ENCODE data around the gene ENPP3. TPM values are rescaled to one million over a fixed set of nuclear protein-coding genes. Genes with fewer than 3 reads are reported as not detected.

Gene ENPP3
- total and polyA plus RNA-seq, 2 experiments from 2014 or later, result 0.98 to 2.7 TPM

- Histone ChIP-seq H3K9me3 (ENCODE audit: low read depth) (no peaks in the 10 kb centered on the region), H3K27ac (peak overlapping the region; percentile 82), H3K36me3 (replicated peaks; ENCODE audit: insufficient read depth, low read depth) (no peaks in the 10 kb centered on the region), H2AFZ (no peak overlapping the region), H3K79me2 (no peaks in the 10 kb centered on the region), H3K4me1 (ENCODE audit: insufficient read depth) (peaks cover 13% of the 10 kb centered on the region), H3K9me2 (replicated peaks; ENCODE audit: insufficient read depth) (no peaks in the 10 kb centered on the region), H4K20me1 (ENCODE audit: insufficient read depth, poor library complexity, severe bottlenecking) (no peaks in the 10 kb centered on the region), H3K4me2 (no peak overlapping the region), H3K4me3 (no peak overlapping the region), H3K27me3 (no peaks in the 10 kb centered on the region)
- DNase-seq (ENCODE audit: low spot score), result no peak
- WGBS (ENCODE audit: low lambda C conversion rate, missing lambda C conversion rate), result 94% methylated on average over 1 of the region's 1 CpG
- TF ChIP-seq EZH2 (IDR thresholded peaks at IDR 0.05; ENCODE audit: borderline replicate concordance), result no peak
- TF ChIP-seq CTCF (IDR thresholded peaks at IDR 0.05; ENCODE audit: poor library complexity), result no peak
- TF ChIP-seq EZH2phosphoT487 (IDR thresholded peaks at IDR 0.05; ENCODE audit: low read depth, severe bottlenecking, unreplicated experiment), result no peak
Measured at GRCh38 chr6:131778169-131778568, 141.1 kb downstream of the ENPP3 start.

GRCh38 chr6:131779304-131779703, 142.2 kb downstream of the ENPP3 start:
- no peak overlapping the region for H3K27ac ChIP-seq
- H3K4me2 ChIP-seq, result no peak overlapping the region
- H3K4me3 ChIP-seq, result no peak overlapping the region
- no peaks in the 10 kb centered on the region for H3K9me2 ChIP-seq (replicated peaks; ENCODE audit: insufficient read depth)
- H3K36me3 ChIP-seq (replicated peaks; ENCODE audit: insufficient read depth, low read depth), result no peaks in the 10 kb centered on the region
- H2AFZ ChIP-seq, result no peak overlapping the region
- no peak for TF ChIP-seq EZH2phosphoT487 (IDR thresholded peaks at IDR 0.05; ENCODE audit: low read depth, severe bottlenecking, unreplicated experiment)
- no peaks in the 10 kb centered on the region for H3K79me2 ChIP-seq
- WGBS (ENCODE audit: low lambda C conversion rate, missing lambda C conversion rate), result 93% methylated on average over 2 of the region's 2 CpGs
- no peaks in the 10 kb centered on the region for H4K20me1 ChIP-seq (ENCODE audit: insufficient read depth, poor library complexity, severe bottlenecking)
- no peak for DNase-seq (ENCODE audit: low spot score)
- H3K27me3 ChIP-seq, result no peaks in the 10 kb centered on the region
- no peaks in the 10 kb centered on the region for H3K9me3 ChIP-seq (ENCODE audit: low read depth)
- peaks cover 13% of the 10 kb centered on the region for H3K4me1 ChIP-seq (ENCODE audit: insufficient read depth)

GRCh38 chr6:131780600-131780999, 143.5 kb downstream of the ENPP3 start:
- no peaks in the 10 kb centered on the region for H3K36me3 ChIP-seq (replicated peaks; ENCODE audit: insufficient read depth, low read depth)
- H3K9me2 ChIP-seq (replicated peaks; ENCODE audit: insufficient read depth), result no peaks in the 10 kb centered on the region
- H3K79me2 ChIP-seq, result no peaks in the 10 kb centered on the region
- peaks cover 13% of the 10 kb centered on the region for H3K4me1 ChIP-seq (ENCODE audit: insufficient read depth)
- no peak overlapping the region for H3K27ac ChIP-seq
- H3K27me3 ChIP-seq, result no peaks in the 10 kb centered on the region
- H2AFZ ChIP-seq, result no peak overlapping the region
- no peak for TF ChIP-seq EZH2phosphoT487 (IDR thresholded peaks at IDR 0.05; ENCODE audit: low read depth, severe bottlenecking, unreplicated experiment)
- no peak for TF ChIP-seq CTCF (IDR thresholded peaks at IDR 0.05; ENCODE audit: poor library complexity)
- no peak for TF ChIP-seq EZH2 (IDR thresholded peaks at IDR 0.05; ENCODE audit: borderline replicate concordance)
- WGBS (ENCODE audit: low lambda C conversion rate, missing lambda C conversion rate), result 94% methylated on average over 11 of the region's 11 CpGs
- H3K4me2 ChIP-seq, result no peak overlapping the region
- H3K9me3 ChIP-seq (ENCODE audit: low read depth), result no peaks in the 10 kb centered on the region
- no peak overlapping the region for H3K4me3 ChIP-seq
- DNase-seq (ENCODE audit: low spot score), result no peak
- H4K20me1 ChIP-seq (ENCODE audit: insufficient read depth, poor library complexity, severe bottlenecking), result no peaks in the 10 kb centered on the region

GRCh38 chr6:131781687-131782086, 144.6 kb downstream of the ENPP3 start:
- peaks cover 13% of the 10 kb centered on the region for H3K4me1 ChIP-seq (ENCODE audit: insufficient read depth)
- H3K79me2 ChIP-seq, result no peaks in the 10 kb centered on the region
- WGBS (ENCODE audit: low lambda C conversion rate, missing lambda C conversion rate), result 86% methylated on average over 3 of the region's 3 CpGs
- H3K9me2 ChIP-seq (replicated peaks; ENCODE audit: insufficient read depth), result no peaks in the 10 kb centered on the region
- TF ChIP-seq EZH2 (IDR thresholded peaks at IDR 0.05; ENCODE audit: borderline replicate concordance), result no peak
- TF ChIP-seq EZH2phosphoT487 (IDR thresholded peaks at IDR 0.05; ENCODE audit: low read depth, severe bottlenecking, unreplicated experiment), result no peak
- no peak for TF ChIP-seq CTCF (IDR thresholded peaks at IDR 0.05; ENCODE audit: poor library complexity)
- H4K20me1 ChIP-seq (ENCODE audit: insufficient read depth, poor library complexity, severe bottlenecking), result no peaks in the 10 kb centered on the region
- no peak for DNase-seq (ENCODE audit: low spot score)
- no peak overlapping the region for H3K27ac ChIP-seq
- no peak overlapping the region for H3K4me2 ChIP-seq
- no peak overlapping the region for H2AFZ ChIP-seq
- no peaks in the 10 kb centered on the region for H3K27me3 ChIP-seq
- no peak overlapping the region for H3K4me3 ChIP-seq
- H3K36me3 ChIP-seq (replicated peaks; ENCODE audit: insufficient read depth, low read depth), result no peaks in the 10 kb centered on the region
- no peaks in the 10 kb centered on the region for H3K9me3 ChIP-seq (ENCODE audit: low read depth)

Measured in hepatocyte (in vitro differentiated cells).